Breast epithelium (tissue), 4 donors: ENCODE results near the gene ARID1B. TPM values are rescaled to one million over a fixed set of nuclear protein-coding genes. Genes with fewer than 3 reads are reported as not detected.

Source experiments
- DNase-seq, 2 donors: peaks; one replicate each; pipeline ENCODE4 v3.0.0-alpha.2; 2019; ENCODE audit warnings: low spot score in 2 of 2
- H3K27ac ChIP-seq, 2 donors: fragments of 200-600 bp; sonication (generic) in 1 of 2; one replicate each; pipeline ENCODE4 v1.5.1; 2016 to 2019; ENCODE audit warnings: mild to moderate bottlenecking in 1 of 2
- H3K27me3 ChIP-seq, 2 donors: fragments of 200-600 bp; sonication (generic) in 1 of 2; one replicate each; pipeline versions ENCODE4 v1.5.1 to v1.6.0; 2017 to 2019; ENCODE audit warnings: control low read depth in 1 of 2, mild to moderate bottlenecking in 1 of 2
- H3K36me3 ChIP-seq: fragments of 200-600 bp; one replicate; pipeline ENCODE4 v1.5.1; 2019
- H3K4me1 ChIP-seq, 2 donors: fragments of 200-600 bp; sonication (generic); one replicate each; pipeline ENCODE4 v1.5.1; 2016 to 2019; ENCODE audit warnings: control low read depth in 1 of 2
- H3K4me3 ChIP-seq, 3 donors: fragments of 200-600 bp; sonication (generic); 1 replicate in 2 of 3; 2 replicates in 1 of 3; pipeline ENCODE4 v1.5.1; 2016 to 2019; ENCODE audit warnings: mild to moderate bottlenecking in 3 of 3, moderate library complexity in 2 of 3
- H3K9me3 ChIP-seq, 2 donors: fragments of 200-600 bp; sonication (generic) in 1 of 2; one replicate each; pipeline ENCODE4 v1.5.1; 2016 to 2019; ENCODE audit warnings: control low read depth in 1 of 2
- CTCF ChIP-seq, 3 donors: fragments of 450-650 bp; IDR thresholded peaks; one replicate each; pipeline ENCODE4 v1.5.1; 2016 to 2017; ENCODE audit warnings: antibody characterized with exemption in 3 of 3, mild to moderate bottlenecking in 3 of 3, moderate library complexity in 3 of 3
- POLR2A ChIP-seq: fragments of 450-650 bp; IDR thresholded peaks from one replicate; pipeline ENCODE4 v1.6.1; 2016; ENCODE audit warnings: antibody characterized with exemption, mild to moderate bottlenecking, moderate library complexity
- POLR2AphosphoS5 ChIP-seq, 3 donors: sonication (generic); formaldehyde crosslinking; IDR thresholded peaks; one replicate each; pipeline ENCODE4 v1.6.1; 2017; ENCODE audit warnings: antibody characterized with exemption in 3 of 3
- intact Hi-C: fragments of 100-400 bp; cut with DNase I; formaldehyde crosslinking; loops from one replicate; pipeline ENCODE4 v1.15.1; 2023; ENCODE audit warnings: low total_unique reads
- total RNA-seq, 3 donors: library from RNA; depleted of rRNA; stranded (reverse); fragments of >200 nt; gene quantifications; one replicate each; pipeline ENCODE4 v1.1.0, GENCODE V29; 2016

The ARID1B gene
- total RNA-seq, 3 donors from 2014 or later: 99.9 to 205 (median 131) TPM

GRCh38 chr6:157151029-157151428 lies 373.9 kb downstream of the ARID1B start:
- no peak for TF ChIP-seq CTCF (IDR thresholded peaks at IDR 0.05)
- TF ChIP-seq POLR2A: no peak
- no peak for TF ChIP-seq POLR2AphosphoS5 (IDR thresholded peaks at IDR 0.05)
- no peaks in the 10 kb centered on the region for H3K36me3 ChIP-seq
- intact Hi-C loops: no loop called here
- no peaks in the 10 kb centered on the region for H3K27me3 ChIP-seq
- no peak overlapping the region for H3K4me3 ChIP-seq
- no peaks in the 10 kb centered on the region for H3K4me1 ChIP-seq
- no peak overlapping the region for H3K27ac ChIP-seq
- DNase-seq: no peak
- H3K9me3 ChIP-seq: no peaks in the 10 kb centered on the region

GRCh38 chr6:157151989-157152388 lies 374.8 kb downstream of the ARID1B start:
- intact Hi-C loops: no loop called here
- Histone ChIP-seq H3K9me3 (no peaks in the 10 kb centered on the region), H3K27ac (no peak overlapping the region), H3K36me3 (no peaks in the 10 kb centered on the region), H3K4me3 (no peak overlapping the region), H3K4me1 (no peaks in the 10 kb centered on the region), H3K27me3 (no peaks in the 10 kb centered on the region)
- TF ChIP-seq POLR2A: no peak
- no peak for TF ChIP-seq POLR2AphosphoS5 (IDR thresholded peaks at IDR 0.05)
- no peak for TF ChIP-seq CTCF (IDR thresholded peaks at IDR 0.05)
- no peak for DNase-seq

GRCh38 chr6:157152556-157152955 lies 375.4 kb downstream of the ARID1B start:
- Histone ChIP-seq H3K27ac (no peak overlapping the region), H3K4me3 (no peak overlapping the region), H3K36me3 (no peaks in the 10 kb centered on the region), H3K27me3 (no peaks in the 10 kb centered on the region), H3K9me3 (no peaks in the 10 kb centered on the region), H3K4me1 (no peaks in the 10 kb centered on the region)
- TF ChIP-seq POLR2AphosphoS5 (IDR thresholded peaks at IDR 0.05): no peak
- TF ChIP-seq CTCF (IDR thresholded peaks at IDR 0.05): no peak
- TF ChIP-seq POLR2A: no peak
- no peak for DNase-seq
- intact Hi-C loops: no loop called here

GRCh38 chr6:157155804-157156203 lies 378.6 kb downstream of the ARID1B start:
- TF ChIP-seq CTCF (IDR thresholded peaks at IDR 0.05) (no peak), POLR2AphosphoS5 (IDR thresholded peaks at IDR 0.05) (no peak), POLR2A (no peak)
- intact Hi-C loops: loop anchor here (5.0 kb wide), 1 partner anchor 1409 kb away; no protein-coding TSS in a partner anchor
- H3K27me3 ChIP-seq: no peaks in the 10 kb centered on the region
- no peak overlapping the region for H3K4me3 ChIP-seq
- H3K36me3 ChIP-seq: no peaks in the 10 kb centered on the region
- no peaks in the 10 kb centered on the region for H3K4me1 ChIP-seq
- DNase-seq: no peak
- no peak overlapping the region for H3K27ac ChIP-seq
- no peaks in the 10 kb centered on the region for H3K9me3 ChIP-seq

- Histone ChIP-seq H3K4me3 (no peak overlapping the region), H3K4me1 (no peaks in the 10 kb centered on the region), H3K36me3 (no peaks in the 10 kb centered on the region), H3K27ac (no peak overlapping the region), H3K9me3 (no peaks in the 10 kb centered on the region), H3K27me3 (no peaks in the 10 kb centered on the region)
- no peak for DNase-seq
- no peak for TF ChIP-seq CTCF (IDR thresholded peaks at IDR 0.05)
- TF ChIP-seq POLR2A: no peak
- no peak for TF ChIP-seq POLR2AphosphoS5 (IDR thresholded peaks at IDR 0.05)
- intact Hi-C loops: loop anchor here (5.0 kb wide), 1 partner anchor 1410 kb away; no protein-coding TSS in a partner anchor
Observed at GRCh38 chr6:157157258-157157657, 380.1 kb downstream of the ARID1B start.
